Measurements from ENCODE around the gene DHX32. TPM values are rescaled to one million over a fixed set of nuclear protein-coding genes. Genes with fewer than 3 reads are reported as not detected.
A peak's percentile ranks its signal among the peaks of the same experiment; 100 is the strongest.
"Not testable (repeated sequence)": the region's sequence is repeated elsewhere in the genome, so short reads cannot be mapped to it uniquely, and the experiment has no call there.

DHX32 gene
- polyA plus RNA-seq, 10 donors = 13.1 to 22.0 (median 18.2) TPM

GRCh38 chr10:125896088-125896934 is 15.2 kb upstream of the DHX32 start, which contains the start of gene FANK1:
TSS of gene FANK1 (plus strand) at chr10:125896564. CDS start at chr10:125896643, 79 bp downstream.
- DNase-seq = peak; percentile 87 to 96 (median 92)

DNA sequence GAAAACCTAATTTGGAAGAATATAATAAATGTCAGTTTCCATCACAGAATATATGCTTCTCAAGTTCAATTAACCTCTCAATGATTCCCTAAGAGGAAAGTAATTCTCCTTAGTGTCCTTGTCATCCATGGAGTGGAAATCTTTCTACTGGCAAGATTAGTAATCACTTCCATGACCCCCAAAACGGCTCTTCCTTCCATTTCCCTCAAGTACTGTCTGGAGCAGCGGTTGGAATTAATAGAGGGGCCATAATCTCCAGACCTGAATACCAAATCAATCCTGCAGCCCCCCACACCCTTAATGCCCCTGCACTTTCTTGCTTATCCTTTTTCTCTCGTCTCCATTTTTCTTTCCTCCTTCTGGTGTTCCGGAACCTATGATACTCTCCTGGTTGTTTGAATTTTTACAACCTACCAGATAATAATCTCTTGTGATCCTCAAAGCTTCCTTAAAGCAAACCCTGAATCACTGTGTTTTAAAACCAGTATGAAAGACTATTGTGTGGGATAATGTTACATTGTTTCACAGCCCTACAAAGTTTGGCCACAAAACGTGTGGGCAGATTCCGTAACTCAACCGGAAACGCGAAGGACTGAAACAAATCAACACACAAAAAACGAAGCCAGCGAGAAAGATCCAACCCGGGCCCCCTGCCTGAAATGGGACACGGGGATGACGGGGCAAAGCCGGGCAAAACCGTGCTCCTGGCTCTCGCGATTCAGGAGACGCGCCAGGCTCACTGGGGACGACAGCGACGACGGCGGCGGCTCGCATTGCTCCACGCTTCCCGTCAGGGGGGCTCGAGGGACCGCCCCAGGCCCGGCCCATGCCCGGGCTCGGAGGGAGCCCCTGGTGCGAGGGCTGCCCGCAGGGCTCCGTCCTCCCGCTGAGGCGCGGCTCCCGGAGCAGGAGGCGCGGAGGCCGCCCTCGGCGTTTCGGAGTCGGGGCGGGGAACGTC is 14.3 kb upstream of the DHX32 start:
- DNase-seq = peak; percentile 43 to 84 (median 49)

GRCh38 chr10:125894176-125894575 is 13.1 kb upstream of the DHX32 start:
- DNase-seq = not testable (repeated sequence)

GRCh38 chr10:125892402-125892801 is 11.3 kb upstream of the DHX32 start:
- DNase-seq = not testable (repeated sequence)

DNA sequence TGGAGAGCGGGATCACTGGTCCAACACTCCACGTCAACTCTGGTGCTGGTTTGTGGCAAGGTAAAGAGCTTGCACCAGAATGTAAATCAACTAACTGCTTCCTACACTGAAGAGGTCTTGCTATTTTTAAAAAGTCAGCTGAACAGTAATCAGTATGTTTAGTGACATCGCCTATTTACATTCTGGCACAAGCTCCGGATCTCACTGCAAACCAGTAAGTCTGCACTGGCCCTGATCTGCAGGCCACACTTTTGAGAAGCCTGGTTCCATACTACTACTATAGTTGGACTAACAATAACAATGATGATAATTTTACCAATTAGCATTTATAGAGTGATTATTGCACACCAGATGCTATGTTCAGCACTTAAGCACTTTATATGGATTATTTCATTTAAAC is 8.3 kb upstream of the DHX32 start:
- DNase-seq = not testable (repeated sequence)

DNA sequence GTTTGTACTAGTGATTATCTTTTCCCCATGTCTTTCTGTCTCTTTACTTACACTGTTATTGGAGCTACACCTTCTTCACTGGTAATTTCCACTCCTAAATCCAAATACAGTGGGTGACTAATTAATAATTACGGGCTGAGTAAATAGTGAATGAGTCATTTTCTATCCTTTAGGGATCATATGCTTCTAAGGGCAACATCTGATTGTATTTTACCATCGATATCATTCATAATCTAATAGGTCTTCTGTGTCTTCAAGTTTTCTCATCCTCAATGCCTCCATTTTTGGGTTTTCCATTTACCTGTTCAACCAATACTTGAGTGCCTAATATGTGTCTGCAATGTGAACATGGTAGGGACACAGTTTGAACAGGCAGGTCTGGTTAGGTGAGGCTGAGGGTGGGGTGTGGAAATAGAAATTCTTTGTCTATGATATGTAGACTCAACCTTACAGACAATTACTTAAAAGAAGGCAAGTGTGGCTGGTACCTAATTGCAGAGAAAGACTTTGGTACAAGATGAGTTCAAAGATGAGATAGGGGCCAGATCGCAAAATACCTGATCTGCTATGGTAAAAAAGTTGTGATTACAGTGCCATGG is 5.9 kb upstream of the DHX32 start:
- no peak for DNase-seq

DNA sequence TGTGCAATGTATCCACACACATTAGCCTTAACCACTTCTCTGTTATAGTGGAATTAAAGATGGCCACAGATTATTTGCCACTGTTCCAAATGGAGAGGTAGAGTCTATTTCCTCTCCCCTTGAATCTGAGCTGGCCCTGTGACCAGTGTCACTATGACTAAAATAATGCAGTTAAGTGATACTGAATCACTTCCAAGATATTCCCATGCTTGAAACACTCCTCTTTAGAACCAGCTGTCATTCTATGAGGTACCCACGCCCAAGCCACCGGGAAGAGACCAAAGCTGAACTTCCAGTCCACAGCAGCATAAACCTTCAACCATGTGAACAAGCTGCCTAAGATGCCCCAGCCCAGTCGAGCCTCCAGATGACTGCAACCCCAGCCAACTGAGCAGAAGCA is 2.1 kb upstream of the DHX32 start:
- DNase-seq = no peak

- no peak for DNase-seq
These were observed 1.5 kb upstream of the DHX32 start for GRCh38 chr10:125882596-125882995.

GRCh38 chr10:125880719-125881118 is 373 bp downstream of the DHX32 start:
- no peak for DNase-seq

- DNase-seq = peak in 1 of 3 donors; percentile 37
These were observed 1.9 kb downstream of the DHX32 start for GRCh38 chr10:125878957-125879835.

DNA sequence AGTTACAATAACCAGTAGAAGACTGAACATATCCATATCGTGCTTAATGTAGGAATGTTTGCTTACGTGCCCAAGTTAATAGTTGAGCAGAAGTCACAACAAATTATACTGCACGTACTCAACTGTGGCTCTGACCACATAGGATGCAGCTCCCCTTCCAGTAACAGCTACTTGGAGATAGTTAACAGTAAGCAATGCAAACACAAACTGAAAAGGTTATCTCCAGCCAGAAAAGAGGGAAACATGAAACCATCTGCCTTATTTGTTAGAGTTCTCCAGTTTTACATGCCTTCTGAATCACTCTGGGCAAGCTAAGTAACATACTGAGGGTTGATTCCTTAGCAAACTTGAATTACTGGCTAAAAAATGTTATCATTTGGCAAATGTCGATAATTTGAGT is 9.8 kb downstream of the DHX32 start:
- no peak for DNase-seq

DNA sequence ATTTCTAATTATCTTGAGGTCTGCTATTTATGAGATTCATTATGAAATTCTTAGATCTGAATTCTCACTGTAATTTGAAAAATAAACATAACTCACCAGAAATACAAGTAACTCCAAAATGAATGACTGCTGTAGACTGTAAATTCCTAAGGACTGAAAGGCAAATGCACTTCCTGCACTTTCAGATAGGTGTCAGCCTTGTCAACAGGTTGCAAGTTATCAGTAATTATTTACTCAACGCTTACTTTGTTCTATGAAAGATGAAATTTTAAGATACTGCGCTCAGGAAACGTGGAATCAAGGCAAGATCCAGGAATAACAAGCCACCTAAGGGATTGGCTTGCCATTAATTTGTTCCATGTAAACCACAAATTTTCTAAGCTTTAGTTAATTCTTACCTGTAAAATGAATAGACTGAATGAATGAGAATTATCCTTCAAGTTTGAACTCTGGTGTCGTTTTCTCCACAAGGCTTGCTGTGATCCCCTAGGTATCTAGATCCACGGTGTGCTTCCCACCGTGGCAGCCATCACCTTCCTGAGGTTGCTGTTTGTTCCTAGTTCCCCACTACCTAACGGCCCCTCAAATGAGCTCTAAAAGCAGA is 12.6 kb downstream of the DHX32 start:
- peak in 2 of 3 donors; percentile 16 to 42 for DNase-seq

- no peak for DNase-seq
These were observed 14.6 kb downstream of the DHX32 start for GRCh38 chr10:125866421-125867029.

DNA sequence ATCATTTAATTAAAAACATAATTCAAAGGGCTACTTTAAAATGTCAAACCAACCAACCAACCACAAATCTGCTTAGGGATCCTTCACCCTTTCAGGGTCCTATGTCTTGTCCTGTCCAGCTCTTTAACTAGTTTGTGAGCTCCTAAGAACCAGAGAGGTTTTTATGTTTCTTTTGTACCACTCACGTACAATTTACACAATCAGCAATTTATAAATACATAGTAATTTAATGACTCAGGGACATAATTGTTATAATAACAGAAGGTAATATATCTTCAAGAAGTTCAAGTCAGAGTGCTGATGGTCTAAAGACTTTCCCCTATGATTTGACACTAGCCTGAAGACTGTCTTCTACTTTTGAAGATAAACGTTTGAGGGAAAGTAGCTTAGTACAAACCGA is 16.0 kb downstream of the DHX32 start:
- no peak for DNase-seq

DNA sequence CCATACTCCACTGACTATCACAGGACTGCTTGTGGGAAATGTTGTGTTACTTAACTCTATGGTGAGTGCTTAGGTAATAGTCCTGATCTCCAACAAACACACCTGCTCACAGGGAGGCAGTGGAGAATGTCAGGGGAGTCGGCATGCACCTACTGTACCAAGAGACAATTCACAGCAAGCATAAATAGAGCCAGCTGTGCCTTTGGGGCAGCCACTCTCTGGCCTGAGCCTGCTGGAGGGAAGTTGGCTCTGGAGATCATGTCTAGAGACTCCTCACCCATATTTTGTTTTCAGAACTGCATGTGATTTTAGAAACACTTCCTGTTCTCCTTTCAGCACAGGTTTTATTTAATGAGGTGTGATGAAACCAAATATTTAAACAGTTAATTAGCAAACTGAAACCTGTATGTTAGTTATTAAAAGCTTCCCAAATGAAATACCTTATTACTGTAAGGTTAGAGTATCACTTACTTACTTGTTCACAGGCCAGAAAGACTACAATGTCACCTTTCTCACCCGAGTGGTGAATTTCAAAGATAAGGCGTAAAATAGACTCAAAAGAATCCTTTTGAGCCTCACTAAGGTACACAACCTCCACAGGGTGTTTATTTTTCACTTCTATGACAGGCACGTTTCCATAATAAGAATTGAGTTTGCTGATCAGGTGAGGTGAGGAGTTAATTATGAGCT is 21.8 kb downstream of the DHX32 start:
- no peak for DNase-seq

DNA sequence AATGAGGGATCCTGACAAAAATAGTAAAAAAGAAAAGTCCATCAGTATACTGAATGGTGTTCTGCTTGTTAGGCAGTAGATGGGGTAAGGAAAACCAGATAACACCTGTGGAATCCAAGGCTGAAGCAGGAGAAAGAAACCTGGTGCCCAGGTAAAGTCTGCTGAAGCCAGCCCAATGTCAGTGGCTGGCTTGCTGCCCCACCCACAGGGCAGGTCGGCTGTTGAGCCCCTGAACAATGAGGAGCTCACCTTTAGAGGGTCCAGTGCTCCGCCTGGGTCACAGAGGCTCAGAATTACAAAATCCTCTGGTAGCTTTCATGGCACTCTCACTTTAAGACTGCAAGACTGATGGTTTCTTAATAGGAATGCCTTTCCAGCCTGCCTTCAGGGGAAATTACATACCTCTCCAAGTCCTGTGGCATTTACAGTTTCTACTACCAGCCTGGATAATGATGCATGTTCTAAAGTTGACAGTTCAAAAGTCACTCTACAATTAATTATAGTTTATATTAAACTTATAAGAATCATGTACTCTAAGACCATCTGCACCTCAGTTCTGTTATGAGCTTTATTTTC is 23.8 kb downstream of the DHX32 start:
- no peak for DNase-seq

- DNase-seq = no peak
These were observed 28.6 kb downstream of the DHX32 start for GRCh38 chr10:125852487-125852886.

GRCh38 chr10:125850766-125851731 is 30.0 kb downstream of the DHX32 start:
- DNase-seq = peak in 1 of 3 donors; percentile 35

Data from muscle of back (tissue), 11 donors.